ENCODE data around the gene DEF6.
"Not testable (repeated sequence)": the region's sequence is repeated elsewhere in the genome, so short reads cannot be mapped to it uniquely, and the experiment has no call there.

The DEF6 gene

GRCh38 chr6:35311390-35312075 lies 13.9 kb downstream of the DEF6 start:
- no peak for DNase-seq

GRCh38 chr6:35312076-35312800 lies 14.6 kb downstream of the DEF6 start:
- DNase-seq, result no peak

- no peak for DNase-seq
Observed at GRCh38 chr6:35312807-35313206, 15.2 kb downstream of the DEF6 start.

- no peak for DNase-seq
Observed at GRCh38 chr6:35317483-35318195, 20.0 kb downstream of the DEF6 start.

GRCh38 chr6:35318196-35319171 lies 20.9 kb downstream of the DEF6 start:
- DNase-seq, result no peak

GRCh38 chr6:35319346-35320030 lies 21.9 kb downstream of the DEF6 start:
- DNase-seq, result no peak

- DNase-seq, result no peak
Observed at GRCh38 chr6:35320031-35320410, 22.4 kb downstream of the DEF6 start.

GRCh38 chr6:35321091-35321490 lies 23.5 kb downstream of the DEF6 start:
- DNase-seq, result no peak

- DNase-seq, result peak; percentile 31
Observed at GRCh38 chr6:35327349-35328027, 29.9 kb downstream of the DEF6 start.

- peak; percentile 28 for DNase-seq
Observed at GRCh38 chr6:35328108-35328723, 30.6 kb downstream of the DEF6 start.

GRCh38 chr6:35328965-35329364 lies 31.3 kb downstream of the DEF6 start:
- not testable (repeated sequence) for DNase-seq

GRCh38 chr6:35330541-35331119 lies 33.0 kb downstream of the DEF6 start:
- no peak for DNase-seq

- peak; percentile 81 for DNase-seq
Observed at GRCh38 chr6:35332074-35332887, 34.7 kb downstream of the DEF6 start.

GRCh38 chr6:35341557-35341956 lies 43.9 kb downstream of the DEF6 start:
- DNase-seq, result no peak

- peak; percentile 93 for DNase-seq
Observed at GRCh38 chr6:35342258-35343091, 44.9 kb downstream of the DEF6 start, which contains the start of gene PPARD. PPARD (plus strand) TSS chr6:35342558; CDS start chr6:35411088, 68,530 bp downstream.

GRCh38 chr6:35343092-35343834 lies 45.6 kb downstream of the DEF6 start:
- no peak for DNase-seq

- no peak for DNase-seq
Observed at GRCh38 chr6:35343835-35344550, 46.4 kb downstream of the DEF6 start.

Data from NCI-H2171 treated with DMSO at 0.1 percent for 48 hours (cell line).